HG02981 (cell line): ENCODE measurements around the gene RABL2B.
"Not testable (repeated sequence)": the region's sequence is repeated elsewhere in the genome, so short reads cannot be mapped to it uniquely, and the experiment has no call there.

ENCODE experiments used
- ATAC-seq: cut with Tn5 transposase; IDR thresholded peaks from one replicate; pipeline ENCODE4 v1.9.1; 2021; ENCODE audit warnings: mild to moderate bottlenecking, moderate library complexity; ENCODE audit not compliant: unreplicated experiment

The RABL2B gene

GRCh38 chr22:50783033-50783879 is at the start of gene RABL2B:
TSS of gene RABL2B (minus strand) at chr22:50783636. CDS start at chr22:50782294, 1,342 bp downstream.
- ATAC-seq: peak; percentile 91

GRCh38 chr22:50786936-50787335 is 3.5 kb upstream of the RABL2B start:
- not testable (repeated sequence) for ATAC-seq

GRCh38 chr22:50785289-50785688 is 1.9 kb upstream of the RABL2B start:
- not testable (repeated sequence) for ATAC-seq

- peak; percentile 23 for ATAC-seq
Measured at GRCh38 chr22:50783880-50784276, 442 bp upstream of the RABL2B start.

- not testable (repeated sequence) for ATAC-seq
Measured at GRCh38 chr22:50782253-50782652, 1.2 kb downstream of the RABL2B start.

- ATAC-seq: not testable (repeated sequence)
Measured at GRCh38 chr22:50780244-50780643, 3.2 kb downstream of the RABL2B start.

GRCh38 chr22:50777631-50778030 is 5.8 kb downstream of the RABL2B start:
- ATAC-seq: not testable (repeated sequence)

- ATAC-seq: not testable (repeated sequence)
Measured at GRCh38 chr22:50775132-50775531, 8.3 kb downstream of the RABL2B start.

GRCh38 chr22:50764288-50764687 is 19.1 kb downstream of the RABL2B start:
- ATAC-seq: not testable (repeated sequence)

GRCh38 chr22:50761829-50762228 is 21.6 kb downstream of the RABL2B start:
- ATAC-seq: not testable (repeated sequence)

- ATAC-seq: not testable (repeated sequence)
Measured at GRCh38 chr22:50759597-50760341, 23.7 kb downstream of the RABL2B start.

- ATAC-seq: not testable (repeated sequence)
Measured at GRCh38 chr22:50756949-50757491, 26.4 kb downstream of the RABL2B start.

GRCh38 chr22:50756406-50756805 is 27.0 kb downstream of the RABL2B start:
- not testable (repeated sequence) for ATAC-seq

- ATAC-seq: not testable (repeated sequence)
Measured at GRCh38 chr22:50755251-50755650, 28.2 kb downstream of the RABL2B start.

- ATAC-seq: not testable (repeated sequence)
Measured at GRCh38 chr22:50749302-50750074, 33.9 kb downstream of the RABL2B start.

- ATAC-seq: not testable (repeated sequence)
Measured at GRCh38 chr22:50748630-50749029, 34.8 kb downstream of the RABL2B start.

- ATAC-seq: not testable (repeated sequence)
Measured at GRCh38 chr22:50747521-50747920, 35.9 kb downstream of the RABL2B start.

- ATAC-seq: not testable (repeated sequence)
Measured at GRCh38 chr22:50744424-50744823, 39.0 kb downstream of the RABL2B start.

- not testable (repeated sequence) for ATAC-seq
Measured at GRCh38 chr22:50740714-50741113, 42.7 kb downstream of the RABL2B start.

- no peak for ATAC-seq
Measured at GRCh38 chr22:50739894-50740293, 43.5 kb downstream of the RABL2B start.

GRCh38 chr22:50739279-50739691 is 44.2 kb downstream of the RABL2B start:
- no peak for ATAC-seq
